H9 (cell line): Measurements from ENCODE around the gene MDFIC. TPM values are rescaled to one million over a fixed set of nuclear protein-coding genes. Genes with fewer than 3 reads are reported as not detected.

Experiments
- DNase-seq: peaks from one replicate; pipeline ENCODE4 v3.0.0-alpha.2; 2017
- H2AFZ ChIP-seq: one replicate; pipeline ENCODE4 v1.6.1; 2013; ENCODE audit warnings: mild to moderate bottlenecking, low read length, control low read depth, moderate library complexity
- H2AK5ac ChIP-seq: 2 replicates; pipeline ENCODE4 v1.6.1; 2013; ENCODE audit warnings: low read length, control low read depth, mixed read lengths; ENCODE audit not compliant: insufficient read length
- H2BK120ac ChIP-seq: one replicate; pipeline ENCODE4 v1.6.1; 2013; ENCODE audit warnings: low read depth, mild to moderate bottlenecking, low read length, control low read depth, inconsistent platforms; ENCODE audit not compliant: poor library complexity, severe bottlenecking
- H2BK12ac ChIP-seq: 2 replicates; pipeline ENCODE4 v1.6.1; 2013; ENCODE audit warnings: low read length, control low read depth, mixed read lengths, low read depth; ENCODE audit not compliant: insufficient read length
- H2BK15ac ChIP-seq: 2 replicates; pipeline ENCODE4 v1.6.1; 2013; ENCODE audit warnings: low read depth, low read length, control low read depth
- H2BK20ac ChIP-seq: one replicate; pipeline ENCODE4 v1.6.1; 2013; ENCODE audit warnings: low read depth, mild to moderate bottlenecking, low read length, control low read depth, inconsistent platforms; ENCODE audit not compliant: poor library complexity, severe bottlenecking
- H2BK5ac ChIP-seq: 2 replicates; pipeline ENCODE4 v1.6.1; 2013; ENCODE audit warnings: low read length, control low read depth, mixed read lengths; ENCODE audit not compliant: insufficient read length
- H3K14ac ChIP-seq: 2 replicates; pipeline ENCODE4 v1.6.1; 2013; ENCODE audit warnings: low read length, control low read depth; ENCODE audit not compliant: insufficient read depth
- H3K18ac ChIP-seq: 2 replicates; pipeline ENCODE4 v1.6.1; 2013; ENCODE audit warnings: low read depth, mild to moderate bottlenecking, mixed read lengths, low read length, control low read depth; ENCODE audit not compliant: insufficient read length
- H3K23ac ChIP-seq: 2 replicates; pipeline ENCODE4 v1.6.1; 2013; ENCODE audit warnings: low read length, control low read depth, mixed read lengths, low read depth; ENCODE audit not compliant: insufficient read length
- H3K23me2 ChIP-seq: 2 replicates; pipeline ENCODE4 v1.6.1; 2013; ENCODE audit warnings: low read depth, mild to moderate bottlenecking, mixed read lengths, low read length, control low read depth; ENCODE audit not compliant: insufficient read length, poor library complexity, severe bottlenecking
- H3K27ac ChIP-seq: 2 replicates; pipeline ENCODE4 v1.5.1; 2013; ENCODE audit warnings: low read length, control low read depth, mixed read lengths, low read depth; ENCODE audit not compliant: insufficient read length
- H3K27me3 ChIP-seq: 2 replicates; pipeline ENCODE4 v1.6.1; 2013; ENCODE audit warnings: low read length, control low read depth, inconsistent platforms; ENCODE audit not compliant: insufficient read depth
- H3K4ac ChIP-seq: 2 replicates; pipeline ENCODE4 v1.6.1; 2013; ENCODE audit warnings: low read depth, mild to moderate bottlenecking, control low read depth, inconsistent platforms, low read length, moderate library complexity
- H3K4me1 ChIP-seq: 2 replicates; pipeline ENCODE4 v1.6.1; 2013; ENCODE audit warnings: low read length, control low read depth, inconsistent platforms; ENCODE audit not compliant: insufficient read depth
- H3K4me2 ChIP-seq: 2 replicates; pipeline ENCODE4 v1.6.1; 2013; ENCODE audit warnings: low read length, control low read depth, mixed read lengths; ENCODE audit not compliant: insufficient read length, insufficient read depth
- H3K56ac ChIP-seq: 2 replicates; pipeline ENCODE4 v1.6.1; 2013; ENCODE audit warnings: low read depth, mild to moderate bottlenecking, mixed read lengths, low read length, control low read depth; ENCODE audit not compliant: insufficient read length
- H3K79me1 ChIP-seq: 2 replicates; pipeline ENCODE4 v1.6.1; 2013; ENCODE audit warnings: low read depth, mild to moderate bottlenecking, moderate library complexity, low read length, control low read depth, inconsistent platforms; ENCODE audit not compliant: insufficient read depth, poor library complexity, severe bottlenecking
- H3K79me2 ChIP-seq: 2 replicates; pipeline ENCODE4 v1.6.1; 2013; ENCODE audit warnings: low read length, control low read depth, inconsistent platforms; ENCODE audit not compliant: insufficient read depth
- H3K9ac ChIP-seq: 2 replicates; pipeline ENCODE4 v1.6.1; 2013; ENCODE audit warnings: low read length, control low read depth, mixed read lengths; ENCODE audit not compliant: insufficient read length; ENCODE audit errors: extremely low read depth
- H3K9me3 ChIP-seq: one replicate; pipeline ENCODE4 v1.6.1; 2013; ENCODE audit warnings: low read depth, low read length, inconsistent platforms; ENCODE audit not compliant: control insufficient read depth
- H3T11ph ChIP-seq: one replicate; pipeline ENCODE4 v1.6.1; 2013; ENCODE audit warnings: mild to moderate bottlenecking, low read length, control low read depth, inconsistent platforms
- H4K20me1 ChIP-seq: one replicate; pipeline ENCODE4 v1.6.1; 2013; ENCODE audit not compliant: control insufficient read depth, insufficient read length, insufficient read depth
- H4K5ac ChIP-seq: 2 replicates; pipeline ENCODE4 v1.6.1; 2013; ENCODE audit warnings: low read depth, mild to moderate bottlenecking, mixed read lengths, low read length, control low read depth; ENCODE audit not compliant: insufficient read length
- H4K8ac ChIP-seq: replicated peaks from 2 replicates; pipeline ENCODE4 v1.6.1; 2013; ENCODE audit warnings: low read length, control low read depth, mixed read lengths, low read depth; ENCODE audit not compliant: insufficient read length
- H4K91ac ChIP-seq: 2 replicates; pipeline ENCODE4 v1.6.1; 2013; ENCODE audit warnings: low read depth, mild to moderate bottlenecking, moderate library complexity, mixed read lengths, low read length, control low read depth; ENCODE audit not compliant: insufficient read length
- H3K27ac Mint-ChIP-seq, 3 experiments: 2 replicates in 2 of 3; 3 replicates in 1 of 3; pipeline ENCODE4 v1.8.0; 2020 to 2021; ENCODE audit warnings: mixed read lengths in 3 of 3, mild to moderate bottlenecking in 1 of 3, moderate library complexity in 1 of 3
- H3K27me3 Mint-ChIP-seq: 2 replicates; pipeline ENCODE4 v1.8.0; 2021; ENCODE audit warnings: low read depth, mild to moderate bottlenecking, moderate library complexity, mixed read lengths
- H3K36me3 Mint-ChIP-seq, 3 experiments: 2 replicates in 2 of 3; 3 replicates in 1 of 3; pipeline ENCODE4 v1.8.0; 2020 to 2021; ENCODE audit warnings: low read depth in 3 of 3, mixed read lengths in 3 of 3; ENCODE audit not compliant: insufficient read depth in 1 of 3
- H3K4me1 Mint-ChIP-seq, 2 experiments: 2 replicates each; pipeline ENCODE4 v1.8.0; 2020; ENCODE audit warnings: mixed read lengths in 2 of 2
- H3K4me3 Mint-ChIP-seq, 2 experiments: 2 replicates in 1 of 2; 3 replicates in 1 of 2; pipeline ENCODE4 v1.8.0; 2020 to 2021; ENCODE audit warnings: mild to moderate bottlenecking in 2 of 2, mixed read lengths in 2 of 2, moderate library complexity in 1 of 2
- H3K9me3 Mint-ChIP-seq, 2 experiments: 2 replicates in 1 of 2; 3 replicates in 1 of 2; pipeline ENCODE4 v1.8.0; 2020; ENCODE audit warnings: mild to moderate bottlenecking in 2 of 2, mixed read lengths in 2 of 2, moderate library complexity in 1 of 2
- WGBS: extraction: QIAGEN DNeasy Blood & Tissue Kit; methylation state at CpG from one replicate; pipeline ENCODE4 v1.1.7; 2013; ENCODE audit warnings: missing lambda C conversion rate, low lambda C conversion rate, mixed read lengths; ENCODE audit not compliant: insufficient read length; ENCODE audit errors: extremely low coverage; 5-methylcytosine and 5-hydroxymethylcytosine counted together
- total RNA-seq: library from RNA; stranded (reverse); gene quantifications from 2 replicates; pipeline ENCODE4 v1.2.1, GENCODE V29; 2021
- TF ChIP-seq, protein P1 (sequence below): fragments of 200-600 bp; sonication (generic); conservative IDR thresholded peaks from 3 replicates; pipeline ENCODE4 v1.8.0; 2021; ENCODE audit warnings: antibody characterized with exemption, mild to moderate bottlenecking

MDFIC gene
- total RNA-seq, 1 experiment from 2014 or later: 2.0 TPM

DNA sequence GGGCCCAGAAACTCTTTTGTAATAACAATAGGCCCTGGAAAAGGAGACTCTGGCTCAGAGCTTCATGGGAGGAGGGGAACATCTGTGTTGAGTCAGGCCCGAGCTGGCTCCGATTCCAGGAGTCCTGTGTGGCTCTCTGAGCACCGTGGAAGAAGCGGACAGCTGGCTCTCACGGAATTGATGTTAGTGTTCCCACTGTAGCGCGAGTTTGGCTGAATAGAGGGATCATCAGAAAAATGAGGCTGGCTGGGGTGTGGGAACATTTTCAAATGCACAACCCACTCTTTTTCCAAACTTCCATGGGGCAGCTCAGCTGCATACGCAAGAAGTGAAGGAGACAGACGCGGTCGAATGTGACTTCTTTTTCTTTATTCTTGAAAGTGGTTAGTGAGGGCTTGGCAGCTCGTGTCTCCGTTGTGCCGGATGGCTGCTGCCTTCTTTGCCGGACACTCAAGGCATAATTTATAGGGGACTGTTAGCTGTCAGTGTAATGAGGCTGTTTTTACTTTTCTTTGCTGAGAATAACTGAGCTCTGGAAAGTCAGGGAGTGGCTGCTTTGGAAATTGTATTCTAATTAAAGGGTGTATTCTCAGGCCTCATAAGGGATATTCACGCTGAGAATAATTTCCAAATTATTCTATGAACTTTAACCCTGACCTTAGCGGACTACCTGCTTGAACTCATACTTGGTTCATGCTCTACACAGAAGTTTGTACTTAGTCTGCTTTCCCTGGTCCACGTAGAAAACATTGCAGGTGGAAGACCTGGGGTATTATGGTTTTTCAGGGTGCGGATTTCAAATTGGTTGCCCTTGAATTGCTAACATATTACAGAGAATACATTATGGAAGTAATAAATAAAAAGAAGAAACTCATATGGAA lies 23.1 kb downstream of the MDFIC start:
- H2BK120ac ChIP-seq: no peak overlapping the region
- no peak overlapping the region for H3K9ac ChIP-seq
- no peak overlapping the region for H3K23ac ChIP-seq
- H3T11ph ChIP-seq: no peak overlapping the region
- H2AK5ac ChIP-seq: no peak overlapping the region
- no CpG with 5 or more reads among the region's 19 CpGs for WGBS
- no peak overlapping the region for H2BK12ac ChIP-seq
- TF ChIP-seq, protein P1, sequence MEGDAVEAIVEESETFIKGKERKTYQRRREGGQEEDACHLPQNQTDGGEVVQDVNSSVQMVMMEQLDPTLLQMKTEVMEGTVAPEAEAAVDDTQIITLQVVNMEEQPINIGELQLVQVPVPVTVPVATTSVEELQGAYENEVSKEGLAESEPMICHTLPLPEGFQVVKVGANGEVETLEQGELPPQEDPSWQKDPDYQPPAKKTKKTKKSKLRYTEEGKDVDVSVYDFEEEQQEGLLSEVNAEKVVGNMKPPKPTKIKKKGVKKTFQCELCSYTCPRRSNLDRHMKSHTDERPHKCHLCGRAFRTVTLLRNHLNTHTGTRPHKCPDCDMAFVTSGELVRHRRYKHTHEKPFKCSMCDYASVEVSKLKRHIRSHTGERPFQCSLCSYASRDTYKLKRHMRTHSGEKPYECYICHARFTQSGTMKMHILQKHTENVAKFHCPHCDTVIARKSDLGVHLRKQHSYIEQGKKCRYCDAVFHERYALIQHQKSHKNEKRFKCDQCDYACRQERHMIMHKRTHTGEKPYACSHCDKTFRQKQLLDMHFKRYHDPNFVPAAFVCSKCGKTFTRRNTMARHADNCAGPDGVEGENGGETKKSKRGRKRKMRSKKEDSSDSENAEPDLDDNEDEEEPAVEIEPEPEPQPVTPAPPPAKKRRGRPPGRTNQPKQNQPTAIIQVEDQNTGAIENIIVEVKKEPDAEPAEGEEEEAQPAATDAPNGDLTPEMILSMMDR: no peak
- Mint-ChIP-seq H3K36me3 (no peaks in the 10 kb centered on the region; a peak in 3 of 7 replicates), H3K4me3 (peak overlapping the region in 1 of 2 experiments; percentile 11; a peak in 2 of 5 replicates), H3K27ac (peak overlapping the region in 2 of 3 experiments; percentile 14 to 33; a peak in 4 of 7 replicates), H3K4me1 (peaks cover 8 to 16% of the 10 kb centered on the region in 2 experiments), H3K27me3 (no peaks in the 10 kb centered on the region; the same call in 1 of the 2 replicates), H3K9me3 (no peaks in the 10 kb centered on the region)
- no peak overlapping the region for H3K4ac ChIP-seq
- H2BK5ac ChIP-seq: no peak overlapping the region
- no peaks in the 10 kb centered on the region for H3K9me3 ChIP-seq
- no peaks in the 10 kb centered on the region for H3K79me1 ChIP-seq
- H3K23me2 ChIP-seq: no peaks in the 10 kb centered on the region
- peak overlapping the region; percentile 12; the same call in 1 of the 2 replicates for H3K14ac ChIP-seq
- peaks cover 4% of the 10 kb centered on the region; the same call in 1 of the 2 replicates for H3K4me1 ChIP-seq
- no peak overlapping the region for H4K5ac ChIP-seq
- no peak overlapping the region for H4K8ac ChIP-seq
- peak overlapping the region; percentile 16 for H3K4me2 ChIP-seq
- no peak overlapping the region for H2BK15ac ChIP-seq
- no peaks in the 10 kb centered on the region for H3K27me3 ChIP-seq
- no peaks in the 10 kb centered on the region for H4K20me1 ChIP-seq
- no peak overlapping the region for H3K56ac ChIP-seq
- DNase-seq: peak; percentile 34
- H3K18ac ChIP-seq: no peak overlapping the region
- H3K27ac ChIP-seq: no peak overlapping the region
- H2BK20ac ChIP-seq: no peak overlapping the region
- no peak overlapping the region for H4K91ac ChIP-seq
- peak overlapping the region; percentile 62 for H2AFZ ChIP-seq
- H3K79me2 ChIP-seq: no peaks in the 10 kb centered on the region
